ENCODE measurements around the gene SHLD1. TPM values are rescaled to one million over a fixed set of nuclear protein-coding genes. Genes with fewer than 3 reads are reported as not detected.

SHLD1 gene
- total and polyA plus RNA-seq, 5 donors from 2014 or later = 10.4 to 46.6 (median 27.7) TPM

GRCh38 chr20:5913166-5913565 lies 163.0 kb downstream of the SHLD1 start:
- Mint-ChIP-seq H3K27ac (no peak overlapping the region), H3K36me3 (no peaks in the 10 kb centered on the region), H3K9me3 (peaks cover 0 to 2% (median 0%) of the 10 kb centered on the region in 7 donors), H3K4me3 (no peak overlapping the region), H3K27me3 (peaks cover 54% of the 10 kb centered on the region), H3K4me1 (peaks cover 8 to 13% (median 10%) of the 10 kb centered on the region in 4 donors)
- no peak for DNase-seq
- no peak for ATAC-seq (ENCODE audit: low read depth in 2 of 2)
- no peak overlapping the region for H3K27ac ChIP-seq (ENCODE audit: insufficient read depth, low read length, poor library complexity, severe bottlenecking)
- peaks cover 9% of the 10 kb centered on the region for H3K4me1 ChIP-seq (ENCODE audit: control insufficient read depth, insufficient read depth, low read length, poor library complexity, severe bottlenecking)
- peaks cover 19% of the 10 kb centered on the region for H3K27me3 ChIP-seq (ENCODE audit: control insufficient read depth, insufficient read depth, low read length)
- no peaks in the 10 kb centered on the region for H3K9me3 ChIP-seq (ENCODE audit: control insufficient read depth in 2 of 2, low read length in 2 of 2)
- no peaks in the 10 kb centered on the region for H3K36me3 ChIP-seq (ENCODE audit: control insufficient read depth, insufficient read depth, low read length)
- no peak overlapping the region for H3K4me3 ChIP-seq (ENCODE audit: low read depth, low read length)

Other genes with a start within 250 kb of the SHLD1 start
- 136 TPM for gene GPCPD1, start 139.4 kb upstream of the SHLD1 start, total RNA-seq
- 10 to 100 TPM; 26.8 to 39.5 (median 31.6) TPM for gene GPCPD1, start 139.4 kb upstream of the SHLD1 start, polyA plus RNA-seq
- gene CHGB, start 161.1 kb downstream of the SHLD1 start, total RNA-seq = 0.47 TPM
- gene CHGB, start 161.1 kb downstream of the SHLD1 start, polyA plus RNA-seq = 1 to 10 TPM in 1 of 4 donors, not detected in 3; 1.1 TPM
- 13.5 TPM for gene TRMT6, start 200.1 kb downstream of the SHLD1 start, total RNA-seq
- gene TRMT6, start 200.1 kb downstream of the SHLD1 start, polyA plus RNA-seq = 10 to 100 TPM; 10.3 to 12.0 (median 11.2) TPM
- gene MCM8, start 200.3 kb downstream of the SHLD1 start, total RNA-seq = 6.4 TPM
- 1 to 10 TPM in 2 of 4 donors, under 1 TPM in 2; 0.52 to 1.7 (median 1.0) TPM for gene MCM8, start 200.3 kb downstream of the SHLD1 start, polyA plus RNA-seq